CD14-positive monocyte (primary cell): ENCODE data around the gene NXPH1. TPM values are rescaled to one million over a fixed set of nuclear protein-coding genes. Genes with fewer than 3 reads are reported as not detected.

Experiments used
- DNase-seq, 3 donors: peaks; one replicate each; pipeline ENCODE4 v3.0.0-alpha.2; 2011 to 2022
- H2AFZ ChIP-seq: 2 replicates; pipeline ENCODE4 v1.6.0; 2012; ENCODE audit warnings: mild to moderate bottlenecking, low read depth, low read length, inconsistent platforms; ENCODE audit not compliant: insufficient read depth, poor library complexity, severe bottlenecking
- H3K27ac ChIP-seq, 2 donors: 1 replicate in 1 of 2; 2 replicates in 1 of 2; pipeline ENCODE4 v1.5.1; 2012 to 2013; ENCODE audit warnings: low read length in 2 of 2, control low read depth in 1 of 2, inconsistent platforms in 1 of 2, low read depth in 1 of 2, mild to moderate bottlenecking in 1 of 2
- H3K27me3 ChIP-seq, 2 donors: one replicate each; pipeline versions ENCODE4 v1.6.0 to v1.6.1; 2011 to 2013; ENCODE audit warnings: low read length in 2 of 2; ENCODE audit not compliant: control insufficient read depth in 2 of 2, insufficient read depth in 2 of 2
- H3K36me3 ChIP-seq, 2 donors: replicated peaks in 1 of 2; 1 replicate in 1 of 2; 2 replicates in 1 of 2; pipeline versions ENCODE4 v1.5.1 to v1.6.1; 2012 to 2013; ENCODE audit warnings: low read length in 2 of 2, control low read depth in 1 of 2, inconsistent platforms in 1 of 2, mild to moderate bottlenecking in 1 of 2; ENCODE audit not compliant: insufficient read depth in 2 of 2, control insufficient read depth in 1 of 2
- H3K4me1 ChIP-seq, 2 donors: 1 replicate in 1 of 2; 2 replicates in 1 of 2; pipeline versions ENCODE4 v1.5.1 to v1.6.1; 2012 to 2013; ENCODE audit warnings: low read length in 2 of 2, control low read depth in 1 of 2, inconsistent platforms in 1 of 2, mild to moderate bottlenecking in 1 of 2, moderate library complexity in 1 of 2; ENCODE audit not compliant: insufficient read depth in 2 of 2, control insufficient read depth in 1 of 2
- H3K4me2 ChIP-seq: replicated peaks from 2 replicates; pipeline ENCODE3; 2012; ENCODE audit warnings: low read length, moderate library complexity, mild to moderate bottlenecking; ENCODE audit not compliant: poor library complexity, severe bottlenecking; ENCODE audit errors: extremely low read depth
- H3K4me3 ChIP-seq, 3 experiments: fragments of 200-600 bp in 1 of 3; sonication (generic) in 1 of 3; replicated peaks in 1 of 3; 1 replicate in 2 of 3; 2 replicates in 1 of 3; pipeline ENCODE4 v1.5.1; 2011 to 2013; ENCODE audit warnings: low read length in 3 of 3, mild to moderate bottlenecking in 3 of 3, control low read depth in 2 of 3, low read depth in 2 of 3, inconsistent platforms in 1 of 3, moderate library complexity in 1 of 3
- H3K79me2 ChIP-seq: 2 replicates; pipeline ENCODE4 v1.6.0; 2012; ENCODE audit warnings: mild to moderate bottlenecking, control low read depth, inconsistent platforms, low read length, moderate library complexity; ENCODE audit not compliant: insufficient read depth
- H3K9ac ChIP-seq: 2 replicates; pipeline ENCODE4 v1.6.0; 2017; ENCODE audit warnings: low read length, mild to moderate bottlenecking; ENCODE audit not compliant: insufficient read depth, poor library complexity, severe bottlenecking
- H3K9me3 ChIP-seq, 2 donors: replicated peaks in 1 of 2; 1 replicate in 1 of 2; 2 replicates in 1 of 2; pipeline versions ENCODE4 v1.5.1 to v1.6.1; 2012 to 2013; ENCODE audit warnings: low read length in 2 of 2, control low read depth in 1 of 2; ENCODE audit not compliant: control insufficient read depth in 1 of 2, insufficient read depth in 1 of 2
- H4K20me1 ChIP-seq: 2 replicates; pipeline ENCODE4 v1.6.0; 2012; ENCODE audit warnings: mild to moderate bottlenecking, low read length, control low read depth, moderate library complexity; ENCODE audit not compliant: insufficient read depth
- H3K27ac Mint-ChIP-seq, 7 donors: one replicate each; pipeline ENCODE4 v1.8.0; 2020; ENCODE audit warnings: mild to moderate bottlenecking in 7 of 7, mixed read lengths in 7 of 7, moderate library complexity in 6 of 7, inconsistent platforms in 2 of 7
- H3K27me3 Mint-ChIP-seq, 3 donors: one replicate each; pipeline ENCODE4 v1.8.0; 2021 to 2022; ENCODE audit warnings: low read depth in 3 of 3, mild to moderate bottlenecking in 3 of 3, mixed read lengths in 3 of 3, moderate library complexity in 3 of 3, inconsistent platforms in 1 of 3
- H3K36me3 Mint-ChIP-seq, 2 donors: one replicate each; pipeline ENCODE4 v1.8.0; 2020; ENCODE audit warnings: mixed read lengths in 2 of 2, inconsistent platforms in 1 of 2, mild to moderate bottlenecking in 1 of 2
- H3K4me1 Mint-ChIP-seq: one replicate; pipeline ENCODE4 v1.8.0; 2020; ENCODE audit warnings: mild to moderate bottlenecking, mixed read lengths
- H3K4me3 Mint-ChIP-seq, 2 donors: one replicate each; pipeline ENCODE4 v1.8.0; 2020; ENCODE audit warnings: mild to moderate bottlenecking in 2 of 2, mixed read lengths in 2 of 2, moderate library complexity in 1 of 2
- H3K9me3 Mint-ChIP-seq, 7 donors: one replicate each; pipeline ENCODE4 v1.8.0; 2020 to 2022; ENCODE audit warnings: mixed read lengths in 7 of 7, mild to moderate bottlenecking in 6 of 7, moderate library complexity in 6 of 7, inconsistent platforms in 2 of 7
- CTCF ChIP-seq: fragments of 200-600 bp; IDR thresholded peaks from one replicate; pipeline ENCODE4 v1.8.0; 2022; ENCODE audit warnings: antibody characterized with exemption, mild to moderate bottlenecking
- WGBS: methylation state at CpG from one replicate; pipeline ENCODE4 v1.1.5; 2013; ENCODE audit warnings: missing lambda C conversion rate; ENCODE audit not compliant: insufficient coverage; 5-methylcytosine and 5-hydroxymethylcytosine counted together
- intact Hi-C, 2 donors: fragments of 100-400 bp; cut with micrococcal nuclease; formaldehyde crosslinking; loops; one replicate each; pipeline versions ENCODE4 v1.15.0 to v1.15.1; 2023
- polyA plus RNA-seq, 3 donors: library from polyadenylated mRNA; depleted of rRNA in 1 of 3; unstranded in 2 of 3; stranded (reverse) in 1 of 3; fragments of 300-500 nt in 2 of 3; fragments of >200 nt in 1 of 3; fragmentation: Illumina TruSeq in 2 of 3; gene quantifications; 1 replicate in 2 of 3; 2 replicates in 1 of 3; pipeline ENCODE4 v1.2.3, GENCODE V29; 2012 to 2021

Gene NXPH1
- polyA plus RNA-seq, 3 donors: not detected

GRCh38 chr7:8785081-8785480 lies 351.7 kb downstream of the NXPH1 start:
- DNase-seq: no peak
- Mint-ChIP-seq H3K4me1 (no peaks in the 10 kb centered on the region), H3K4me3 (no peak overlapping the region), H3K36me3 (no peaks in the 10 kb centered on the region), H3K27ac (no peak overlapping the region), H3K9me3 (peaks cover 0 to 6% (median 4%) of the 10 kb centered on the region in 7 donors), H3K27me3 (no peaks in the 10 kb centered on the region)
- Histone ChIP-seq H4K20me1 (no peaks in the 10 kb centered on the region), H3K4me2 (no peak overlapping the region), H2AFZ (no peak overlapping the region), H3K79me2 (no peaks in the 10 kb centered on the region), H3K9me3 (peaks cover 3% of the 10 kb centered on the region in 2 donors), H3K4me3 (no peak overlapping the region), H3K9ac (no peak overlapping the region), H3K36me3 (no peaks in the 10 kb centered on the region), H3K4me1 (no peaks in the 10 kb centered on the region), H3K27ac (no peak overlapping the region), H3K27me3 (no peaks in the 10 kb centered on the region)
- no peak for TF ChIP-seq CTCF
- intact Hi-C loops: no loop called here

- no peaks in the 10 kb centered on the region for H3K27me3 Mint-ChIP-seq
- no peaks in the 10 kb centered on the region for H3K4me1 Mint-ChIP-seq
- no peak for TF ChIP-seq CTCF
These were observed 367.6 kb downstream of the NXPH1 start for GRCh38 chr7:8800986-8801385.

More at GRCh38 chr7:8800986-8801385, 367.6 kb downstream of the NXPH1 start:
- WGBS: no CpG with 5 or more reads among the region's 4 CpGs
- Mint-ChIP-seq H3K36me3 (no peaks in the 10 kb centered on the region), H3K27ac (no peak overlapping the region), H3K4me3 (no peak overlapping the region), H3K9me3 (peaks cover 2 to 9% (median 3%) of the 10 kb centered on the region in 7 donors)
- Histone ChIP-seq H3K79me2 (no peaks in the 10 kb centered on the region), H3K4me2 (no peak overlapping the region), H3K36me3 (no peaks in the 10 kb centered on the region), H3K4me1 (no peaks in the 10 kb centered on the region), H2AFZ (no peak overlapping the region), H3K27ac (no peak overlapping the region), H3K4me3 (no peak overlapping the region), H4K20me1 (no peaks in the 10 kb centered on the region), H3K9ac (no peak overlapping the region), H3K27me3 (no peaks in the 10 kb centered on the region), H3K9me3 (peaks cover 4 to 6% of the 10 kb centered on the region in 2 donors)
- DNase-seq: no peak
- intact Hi-C loops: no loop called here

Other genes with a start within 250 kb of the NXPH1 start
- gene ICA1, start 171.4 kb upstream of the NXPH1 start, polyA plus RNA-seq: 1 to 10 TPM; 3.2 to 7.0 (median 4.2) TPM